GM18526 (cell line): ENCODE measurements around the gene RP2.

Experiments used
- POLR2A ChIP-seq: IDR thresholded peaks from 3 replicates; pipeline ENCODE4 v1.6.1; 2011; ENCODE audit not compliant: insufficient read length; ENCODE audit errors: extremely low read depth

RP2 gene

GRCh38 chrX:46903458-46904242 lies 66.8 kb downstream of the RP2 start:
- TF ChIP-seq POLR2A, result no peak

GRCh38 chrX:46904626-46905025 lies 67.8 kb downstream of the RP2 start:
- TF ChIP-seq POLR2A, result no peak

- no peak for TF ChIP-seq POLR2A
Observed at GRCh38 chrX:46910415-46910814, 73.6 kb downstream of the RP2 start.

- no peak for TF ChIP-seq POLR2A
Observed at GRCh38 chrX:46912098-46912602, 75.3 kb downstream of the RP2 start, which contains the start of gene JADE3. Gene JADE3, plus strand, starts transcription at chrX:46912421. Its CDS starts 72,474 bp downstream, at chrX:46984895.

GRCh38 chrX:46912603-46913491 lies 76.0 kb downstream of the RP2 start:
- TF ChIP-seq POLR2A, result no peak

DNA sequence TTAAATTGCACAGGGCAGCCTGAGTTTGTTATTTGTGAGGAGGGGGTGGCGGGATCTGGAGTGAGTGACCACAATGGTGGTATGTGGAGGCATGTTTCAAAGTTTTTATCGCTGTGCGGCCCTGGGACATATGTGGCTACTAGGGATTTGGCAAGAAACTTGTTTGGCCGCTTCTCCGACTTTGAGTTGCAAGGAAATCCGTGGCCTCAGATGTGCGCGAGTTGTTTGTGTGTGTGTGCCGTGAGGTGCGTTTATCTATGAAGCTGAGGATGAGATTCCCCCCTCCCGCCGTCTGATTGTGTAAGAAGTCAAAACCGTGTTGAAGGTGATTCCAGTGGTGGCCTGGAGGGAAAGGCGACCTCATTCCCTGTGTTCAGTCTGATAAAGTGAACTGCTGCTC lies 76.8 kb downstream of the RP2 start:
- TF ChIP-seq POLR2A, result no peak

- TF ChIP-seq POLR2A, result no peak
Observed at GRCh38 chrX:46916273-46916672, 79.4 kb downstream of the RP2 start.

DNA sequence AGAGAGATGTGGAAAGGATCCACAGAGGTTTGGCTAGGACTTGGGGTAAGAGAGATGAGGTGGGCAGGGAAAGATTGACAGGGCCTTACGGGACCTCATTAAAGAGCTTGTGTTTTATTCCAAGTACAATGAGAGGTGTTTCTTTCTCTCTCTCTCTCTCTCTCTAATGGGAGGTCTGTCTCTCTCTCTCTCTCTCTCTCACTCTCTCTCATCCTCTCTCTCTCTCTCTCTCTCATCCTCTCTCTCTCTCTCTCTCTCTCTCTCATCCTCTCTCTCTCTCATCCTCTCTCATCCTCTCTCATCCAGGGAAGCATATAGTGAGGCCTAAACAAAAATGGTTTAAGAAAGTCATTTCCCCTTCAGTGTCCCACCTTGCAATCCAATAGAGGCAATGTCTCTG lies 80.8 kb downstream of the RP2 start:
- TF ChIP-seq POLR2A, result no peak

- TF ChIP-seq POLR2A, result no peak
Observed at GRCh38 chrX:46918434-46918833, 81.6 kb downstream of the RP2 start.

DNA sequence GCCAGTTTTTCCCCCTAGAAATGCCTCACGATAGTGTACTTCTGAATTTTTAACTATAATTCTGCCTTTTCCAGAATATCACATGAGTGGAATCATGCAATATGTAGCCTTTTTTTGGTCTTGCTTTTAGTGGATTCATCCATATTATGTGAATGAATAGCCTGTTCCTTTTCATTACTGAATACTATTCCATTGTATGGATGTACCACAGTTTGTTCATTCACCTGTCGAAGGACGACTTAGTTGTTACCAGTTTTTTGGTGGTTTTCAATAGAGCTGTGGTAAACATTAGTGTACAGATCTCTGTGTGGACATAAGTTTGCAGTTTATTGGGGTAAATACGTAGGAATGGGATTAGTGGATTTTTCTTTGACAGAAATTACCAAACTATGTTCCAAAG lies 83.4 kb downstream of the RP2 start:
- no peak for TF ChIP-seq POLR2A

- no peak for TF ChIP-seq POLR2A
Observed at GRCh38 chrX:46922611-46923010, 85.8 kb downstream of the RP2 start.

DNA sequence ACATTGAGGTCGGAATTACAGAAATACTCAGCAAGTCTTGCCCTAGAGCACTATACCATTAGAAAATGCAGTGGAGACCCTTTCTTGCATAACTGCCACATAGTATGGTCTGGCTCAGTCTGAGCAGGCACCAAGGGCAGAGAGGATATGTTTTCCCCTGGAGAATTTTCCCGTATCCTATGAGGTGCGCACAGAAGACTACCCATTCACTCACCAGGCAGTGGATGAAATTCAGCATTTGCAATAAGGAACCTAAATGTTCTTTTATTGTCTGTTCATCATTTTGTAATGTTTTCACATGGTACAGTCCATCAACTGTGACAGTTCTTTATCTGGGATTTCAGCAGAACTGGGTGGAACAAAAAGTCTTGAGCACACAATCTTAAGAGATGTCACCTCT lies 90.9 kb downstream of the RP2 start:
- TF ChIP-seq POLR2A, result no peak

DNA sequence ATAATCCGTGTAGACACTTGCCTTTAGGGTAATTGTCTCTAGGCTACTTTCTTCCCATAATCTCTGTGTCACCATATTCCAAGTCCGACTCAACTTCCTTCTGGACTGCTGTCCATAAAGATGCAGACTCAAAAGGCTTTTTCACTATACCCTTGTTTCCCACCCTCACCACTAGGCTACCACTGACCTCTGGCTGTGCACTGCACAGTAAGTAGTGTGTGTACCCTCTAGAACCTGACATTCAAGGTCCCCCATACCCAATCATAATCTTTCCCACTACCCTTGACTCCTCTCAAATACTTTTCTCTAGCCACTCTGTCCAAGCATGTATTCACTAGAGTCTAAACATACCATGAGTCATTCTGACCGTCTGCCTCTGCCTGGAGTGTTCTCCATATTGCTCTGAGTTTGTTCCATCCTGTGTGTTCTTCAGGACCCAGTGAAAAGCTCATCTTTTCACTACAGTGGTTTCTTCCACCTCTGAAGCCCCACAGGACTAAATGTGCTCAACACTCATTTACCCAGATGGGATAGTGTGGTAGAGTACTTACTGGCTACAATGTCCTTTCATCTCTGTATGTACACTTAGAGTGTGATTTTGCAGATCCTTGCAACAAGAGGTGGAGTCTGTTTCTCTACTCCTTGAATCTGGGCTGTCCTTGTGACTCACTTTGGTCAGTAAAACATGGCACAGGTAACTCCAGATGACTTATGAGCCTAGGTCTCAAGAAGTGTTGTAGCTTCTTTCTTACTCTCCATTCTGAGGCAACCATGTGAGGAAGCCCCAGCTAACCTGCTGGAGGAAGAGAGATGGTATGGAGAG lies 92.8 kb downstream of the RP2 start:
- TF ChIP-seq POLR2A, result no peak
